ENCODE measurements around the gene DCAF12.

Gene DCAF12

GRCh38 chr9:34086864-34087263, 39.6 kb downstream of the DCAF12 start:
- Histone ChIP-seq H3K4me3 (ENCODE audit: low read depth, low read length) (no peak overlapping the region), H3K27ac (ENCODE audit: extremely low read depth, low read depth, low read length) (no peak overlapping the region), H3K9me3 (ENCODE audit: control insufficient read depth, insufficient read depth, low read depth, low read length) (no peaks in the 10 kb centered on the region), H3K36me3 (ENCODE audit: control insufficient read depth in 2 of 2, insufficient read depth in 1 of 2, low read length in 2 of 2) (peaks cover 26 to 62% of the 10 kb centered on the region in 2 experiments), H3K4me1 (ENCODE audit: control insufficient read depth, insufficient read depth, low read length) (no peaks in the 10 kb centered on the region)
- ChIA-PET POLR2A (no interaction called here), CTCF (no interaction called here)
- TF ChIP-seq ZNF311 (tag by site-specific recombination; IDR thresholded peaks at IDR 0.05; ENCODE audit: borderline replicate concordance) (no peak), ZBTB8A (tag by site-specific recombination; IDR thresholded peaks at IDR 0.05) (no peak), OSR2 (tag by site-specific recombination; IDR thresholded peaks at IDR 0.05) (no peak), ZFP69B (tag by site-specific recombination; IDR thresholded peaks at IDR 0.05) (no peak), ZNF426 (tag by site-specific recombination; IDR thresholded peaks at IDR 0.05) (no peak), ZNF266 (tag by site-specific recombination; IDR thresholded peaks at IDR 0.05; ENCODE audit: low read depth) (no peak), ZBTB17 (tag by site-specific recombination; IDR thresholded peaks at IDR 0.05) (no peak), ZNF292 (tag by site-specific recombination; IDR thresholded peaks at IDR 0.05; ENCODE audit: borderline replicate concordance, low read depth) (no peak), ZNF2 (tag by site-specific recombination; IDR thresholded peaks at IDR 0.05) (no peak), ZNF654 (tag by site-specific recombination; IDR thresholded peaks at IDR 0.05; ENCODE audit: low read depth) (no peak), ZNF394 (tag by site-specific recombination; IDR thresholded peaks at IDR 0.05; ENCODE audit: borderline replicate concordance) (no peak), ZFP37 (tag by site-specific recombination; IDR thresholded peaks at IDR 0.05) (no peak), ZNF248 (tag by site-specific recombination; IDR thresholded peaks at IDR 0.05) (no peak)

GRCh38 chr9:34085581-34086500, 40.7 kb downstream of the DCAF12 start:
- Histone ChIP-seq H3K27ac (ENCODE audit: extremely low read depth, low read depth, low read length) (no peak overlapping the region), H3K4me1 (ENCODE audit: control insufficient read depth, insufficient read depth, low read length) (no peaks in the 10 kb centered on the region), H3K9me3 (ENCODE audit: control insufficient read depth, insufficient read depth, low read depth, low read length) (no peaks in the 10 kb centered on the region), H3K4me3 (ENCODE audit: low read depth, low read length) (no peak overlapping the region), H3K36me3 (ENCODE audit: control insufficient read depth in 2 of 2, insufficient read depth in 1 of 2, low read length in 2 of 2) (peaks cover 21 to 52% of the 10 kb centered on the region in 2 experiments)
- ChIA-PET POLR2A (interaction anchor here (0.8 kb wide), 1 partner anchor 76 kb away, joined by 3 read pairs; no protein-coding TSS in a partner anchor), CTCF (interaction anchor here (1.9 kb wide), 1 partner anchor 12 kb away, joined by 8 read pairs; no protein-coding TSS in a partner anchor)
- TF ChIP-seq ZNF18 (tag by site-specific recombination; IDR thresholded peaks at IDR 0.05) (no peak), ZBTB10 (tag by site-specific recombination; IDR thresholded peaks at IDR 0.05) (no peak), RBAK (tag by site-specific recombination; IDR thresholded peaks at IDR 0.05) (no peak), ZSCAN4 (tag by site-specific recombination; IDR thresholded peaks at IDR 0.05) (no peak), ZNF19 (tag by site-specific recombination; IDR thresholded peaks at IDR 0.05; ENCODE audit: low read depth) (no peak), ZSCAN23 (tag by site-specific recombination; IDR thresholded peaks at IDR 0.05) (no peak), ZNF692 (tag by site-specific recombination; IDR thresholded peaks at IDR 0.05) (no peak)
